Liver (tissue), 9 donors: ENCODE measurements around the gene ST7. TPM values are rescaled to one million over a fixed set of nuclear protein-coding genes. Genes with fewer than 3 reads are reported as not detected.

Experiments used
- DNase-seq: peaks from one replicate; pipeline ENCODE4 v3.0.0-alpha.2; 2017; ENCODE audit warnings: low spot score
- H3K27ac ChIP-seq, 2 donors: one replicate each; pipeline ENCODE4 v1.7.0; 2013; ENCODE audit warnings: inconsistent platforms in 2 of 2, low read length in 2 of 2, control low read depth in 1 of 2, low read depth in 1 of 2, mild to moderate bottlenecking in 1 of 2
- H3K27me3 ChIP-seq, 4 donors: one replicate each; pipeline versions ENCODE4 v1.6.1 to v1.7.0; 2013; ENCODE audit warnings: low read length in 3 of 4, inconsistent platforms in 1 of 4, mild to moderate bottlenecking in 1 of 4, moderate library complexity in 1 of 4; ENCODE audit not compliant: control insufficient read depth in 4 of 4, insufficient read depth in 4 of 4
- H3K36me3 ChIP-seq, 4 donors: one replicate each; pipeline versions ENCODE4 v1.6.1 to v1.7.0; 2013; ENCODE audit warnings: low read length in 3 of 4, mild to moderate bottlenecking in 3 of 4, low read depth in 1 of 4, moderate library complexity in 1 of 4; ENCODE audit not compliant: control insufficient read depth in 4 of 4, insufficient read depth in 3 of 4
- H3K4me1 ChIP-seq, 4 donors: one replicate each; pipeline versions ENCODE4 v1.6.1 to v1.7.0; 2013; ENCODE audit warnings: low read length in 3 of 4, mild to moderate bottlenecking in 3 of 4, moderate library complexity in 1 of 4; ENCODE audit not compliant: control insufficient read depth in 4 of 4, insufficient read depth in 4 of 4
- H3K4me3 ChIP-seq, 3 donors: one replicate each; pipeline versions ENCODE4 v1.6.1 to v1.7.0; 2013; ENCODE audit warnings: low read length in 3 of 3, control low read depth in 1 of 3, low read depth in 1 of 3, mild to moderate bottlenecking in 1 of 3
- H3K9ac ChIP-seq, 2 donors: one replicate each; pipeline ENCODE4 v1.7.0; 2013; ENCODE audit warnings: low read length in 2 of 2, mild to moderate bottlenecking in 2 of 2, moderate library complexity in 2 of 2, control low read depth in 1 of 2, low read depth in 1 of 2
- H3K9me3 ChIP-seq, 4 donors: one replicate each; pipeline versions ENCODE4 v1.6.1 to v1.7.0; 2013; ENCODE audit warnings: low read length in 3 of 4; ENCODE audit not compliant: control insufficient read depth in 4 of 4
- CTCF ChIP-seq: fragments of 150-350 bp; IDR thresholded peaks from 2 replicates; pipeline ENCODE4 v1.5.1; 2017; ENCODE audit warnings: improper control_type of control experiment, low read depth, low read length; ENCODE audit not compliant: missing input control
- FOXA1 ChIP-seq: IDR thresholded peaks from 2 replicates; pipeline ENCODE4 v1.6.1; 2016; ENCODE audit warnings: antibody characterized with exemption
- FOXA2 ChIP-seq: IDR thresholded peaks from 2 replicates; pipeline ENCODE4 v1.6.1; 2016; ENCODE audit warnings: antibody characterized with exemption
- GABPA ChIP-seq, 2 donors: IDR thresholded peaks in 1 of 2; conservative IDR thresholded peaks in 1 of 2; 2 replicates each; pipeline ENCODE4 v1.6.1; 2016; ENCODE audit warnings: antibody characterized with exemption in 2 of 2, mild to moderate bottlenecking in 1 of 2, moderate library complexity in 1 of 2
- HNF4A ChIP-seq, 2 donors: conservative IDR thresholded peaks; 2 replicates each; pipeline ENCODE4 v1.6.1; 2016; ENCODE audit warnings: antibody characterized with exemption in 2 of 2, mild to moderate bottlenecking in 2 of 2
- HNF4G ChIP-seq: IDR thresholded peaks from 2 replicates; pipeline ENCODE4 v1.6.1; 2016; ENCODE audit warnings: antibody characterized with exemption
- JUND ChIP-seq, 2 donors: IDR thresholded peaks; 2 replicates each; pipeline ENCODE4 v1.6.1; 2016; ENCODE audit warnings: antibody characterized with exemption in 2 of 2
- MAX ChIP-seq: IDR thresholded peaks from 2 replicates; pipeline ENCODE4 v1.6.1; 2016; ENCODE audit warnings: antibody characterized with exemption
- RAD21 ChIP-seq, 2 donors: IDR thresholded peaks; 2 replicates each; pipeline ENCODE4 v1.6.1; 2016; ENCODE audit warnings: antibody characterized with exemption in 2 of 2, mild to moderate bottlenecking in 2 of 2
- RXRA ChIP-seq, 2 donors: IDR thresholded peaks; 2 replicates each; pipeline ENCODE4 v1.6.1; 2017 to 2018; ENCODE audit warnings: antibody characterized with exemption in 2 of 2, mild to moderate bottlenecking in 1 of 2
- SP1 ChIP-seq: IDR thresholded peaks from 2 replicates; pipeline ENCODE4 v1.6.1; 2018; ENCODE audit warnings: antibody characterized with exemption, mild to moderate bottlenecking
- TAF1 ChIP-seq: conservative IDR thresholded peaks from 2 replicates; pipeline ENCODE4 v1.6.1; 2016; ENCODE audit warnings: antibody characterized with exemption, mild to moderate bottlenecking
- YY1 ChIP-seq: IDR thresholded peaks from 2 replicates; pipeline ENCODE4 v1.6.1; 2016; ENCODE audit warnings: antibody characterized with exemption, mild to moderate bottlenecking
- WGBS: extraction: QIAGEN DNeasy Blood & Tissue Kit; methylation state at CpG from one replicate; pipeline ENCODE4 v1.1.7; 2013; 5-methylcytosine and 5-hydroxymethylcytosine counted together
- polyA plus RNA-seq, 2 donors: library from polyadenylated mRNA; stranded (reverse) in 1 of 2; unstranded in 1 of 2; fragments of 200-250 nt in 1 of 2; fragments of >200 nt in 1 of 2; fragmentation: Nextera tagmentation in 1 of 2; extraction: Ambion mirVana in 1 of 2; gene quantifications; one replicate each; pipeline versions ENCODE4 v1.2.1 to v1.2.3, GENCODE V29; 2013 to 2015
- total RNA-seq, 2 donors: library from RNA; depleted of rRNA; stranded (reverse); fragments of >200 nt; gene quantifications; one replicate each; pipeline ENCODE4 v1.2.3, GENCODE V29; 2014
- donor health status: healthy.
- donor health status: healthy.
- donor health status: healthy.
- donor health status: healthy.
- donor health status: healthy.

Gene ST7
- total and polyA plus RNA-seq, 4 donors, result 13.5 to 30.7 (median 22.6) TPM

GRCh38 chr7:117172283-117172682 lies 219.0 kb downstream of the ST7 start:
- TF ChIP-seq RAD21 (IDR thresholded peaks at IDR 0.05) (no peak), FOXA2 (no peak), MAX (no peak), JUND (IDR thresholded peaks at IDR 0.05) (no peak), FOXA1 (no peak), SP1 (no peak), HNF4A (conservative IDR thresholded peaks at IDR 0.05) (no peak), RXRA (IDR thresholded peaks at IDR 0.05) (no peak), CTCF (no peak), HNF4G (no peak)
- no peak for DNase-seq
- no peak overlapping the region for H3K27ac ChIP-seq
- peaks cover 0 to 8% (median 3%) of the 10 kb centered on the region in 4 donors for H3K4me1 ChIP-seq
- no peaks in the 10 kb centered on the region for H3K27me3 ChIP-seq
- no peak overlapping the region for H3K9ac ChIP-seq
- H3K4me3 ChIP-seq, result no peak overlapping the region
- no peaks in the 10 kb centered on the region for H3K9me3 ChIP-seq
- 96% methylated on average over 2 of the region's 2 CpGs for WGBS
- H3K36me3 ChIP-seq, result peaks cover 0 to 20% (median 5%) of the 10 kb centered on the region in 4 donors

GRCh38 chr7:117173035-117173770 lies 219.9 kb downstream of the ST7 start:
- Histone ChIP-seq H3K27ac (no peak overlapping the region), H3K9ac (no peak overlapping the region), H3K27me3 (no peaks in the 10 kb centered on the region), H3K4me3 (no peak overlapping the region), H3K36me3 (peaks cover 0 to 20% (median 5%) of the 10 kb centered on the region in 4 donors), H3K4me1 (peaks cover 0 to 8% (median 3%) of the 10 kb centered on the region in 4 donors), H3K9me3 (no peaks in the 10 kb centered on the region)
- DNase-seq, result no peak
- TF ChIP-seq TAF1, result no peak
- TF ChIP-seq FOXA1, result no peak
- no peak for TF ChIP-seq HNF4G
- no peak for TF ChIP-seq HNF4A (conservative IDR thresholded peaks at IDR 0.05)
- no peak for TF ChIP-seq GABPA (IDR thresholded peaks at IDR 0.05 in 1 of 2, conservative IDR thresholded peaks at IDR 0.05 in 1 of 2)
- no peak for TF ChIP-seq FOXA2
- 89% methylated on average over 6 of the region's 6 CpGs for WGBS

- TF ChIP-seq FOXA2, result no peak
- no peak for TF ChIP-seq YY1
- TF ChIP-seq RAD21 (IDR thresholded peaks at IDR 0.05), result no peak
- H3K9me3 ChIP-seq, result no peaks in the 10 kb centered on the region
- H3K36me3 ChIP-seq, result peaks cover 0 to 19% (median 5%) of the 10 kb centered on the region in 4 donors
- H3K27me3 ChIP-seq, result no peaks in the 10 kb centered on the region
- DNase-seq, result no peak
- WGBS, result 81% methylated on average over 2 of the region's 2 CpGs
- H3K4me1 ChIP-seq, result no peaks in the 10 kb centered on the region
- H3K27ac ChIP-seq, result no peak overlapping the region
- H3K9ac ChIP-seq, result no peak overlapping the region
- no peak overlapping the region for H3K4me3 ChIP-seq
Observed at GRCh38 chr7:117176206-117176605, 222.9 kb downstream of the ST7 start.
